ENCODE measurements around the gene ADAP1.

GRCh38 chr7:891291-891690 lies 63.2 kb downstream of the ADAP1 start:
- TF ChIP-seq, protein P1, sequence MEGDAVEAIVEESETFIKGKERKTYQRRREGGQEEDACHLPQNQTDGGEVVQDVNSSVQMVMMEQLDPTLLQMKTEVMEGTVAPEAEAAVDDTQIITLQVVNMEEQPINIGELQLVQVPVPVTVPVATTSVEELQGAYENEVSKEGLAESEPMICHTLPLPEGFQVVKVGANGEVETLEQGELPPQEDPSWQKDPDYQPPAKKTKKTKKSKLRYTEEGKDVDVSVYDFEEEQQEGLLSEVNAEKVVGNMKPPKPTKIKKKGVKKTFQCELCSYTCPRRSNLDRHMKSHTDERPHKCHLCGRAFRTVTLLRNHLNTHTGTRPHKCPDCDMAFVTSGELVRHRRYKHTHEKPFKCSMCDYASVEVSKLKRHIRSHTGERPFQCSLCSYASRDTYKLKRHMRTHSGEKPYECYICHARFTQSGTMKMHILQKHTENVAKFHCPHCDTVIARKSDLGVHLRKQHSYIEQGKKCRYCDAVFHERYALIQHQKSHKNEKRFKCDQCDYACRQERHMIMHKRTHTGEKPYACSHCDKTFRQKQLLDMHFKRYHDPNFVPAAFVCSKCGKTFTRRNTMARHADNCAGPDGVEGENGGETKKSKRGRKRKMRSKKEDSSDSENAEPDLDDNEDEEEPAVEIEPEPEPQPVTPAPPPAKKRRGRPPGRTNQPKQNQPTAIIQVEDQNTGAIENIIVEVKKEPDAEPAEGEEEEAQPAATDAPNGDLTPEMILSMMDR (IDR thresholded peaks at IDR 0.05 in 2 of 3, conservative IDR thresholded peaks at IDR 0.05 in 1 of 3; ENCODE audit: borderline replicate concordance in 1 of 3, insufficient read depth in 1 of 3, low read depth in 2 of 3, low read length in 2 of 3): no peak
- no peak for TF ChIP-seq POLR2A (IDR thresholded peaks at IDR 0.05; ENCODE audit: borderline replicate concordance, extremely low read depth, insufficient read depth, insufficient read length)
- TF ChIP-seq POLR2AphosphoS5 (IDR thresholded peaks at IDR 0.05; ENCODE audit: low read depth, low read length): no peak
- no peak for TF ChIP-seq YY1 (IDR thresholded peaks at IDR 0.05; ENCODE audit: extremely low read depth, insufficient replicate concordance, low read depth, low read length)
- TF ChIP-seq EZH2 (IDR thresholded peaks at IDR 0.05): no peak
- TF ChIP-seq ZNF274 (IDR thresholded peaks at IDR 0.05; ENCODE audit: low read depth, low read length): no peak
- TF ChIP-seq FOSL1 (IDR thresholded peaks at IDR 0.05; ENCODE audit: low read depth): no peak
- no peak for TF ChIP-seq TCF7L2 (IDR thresholded peaks at IDR 0.05; ENCODE audit: borderline replicate concordance, extremely low read depth, insufficient read depth, insufficient read length)
- TF ChIP-seq, protein P2, sequence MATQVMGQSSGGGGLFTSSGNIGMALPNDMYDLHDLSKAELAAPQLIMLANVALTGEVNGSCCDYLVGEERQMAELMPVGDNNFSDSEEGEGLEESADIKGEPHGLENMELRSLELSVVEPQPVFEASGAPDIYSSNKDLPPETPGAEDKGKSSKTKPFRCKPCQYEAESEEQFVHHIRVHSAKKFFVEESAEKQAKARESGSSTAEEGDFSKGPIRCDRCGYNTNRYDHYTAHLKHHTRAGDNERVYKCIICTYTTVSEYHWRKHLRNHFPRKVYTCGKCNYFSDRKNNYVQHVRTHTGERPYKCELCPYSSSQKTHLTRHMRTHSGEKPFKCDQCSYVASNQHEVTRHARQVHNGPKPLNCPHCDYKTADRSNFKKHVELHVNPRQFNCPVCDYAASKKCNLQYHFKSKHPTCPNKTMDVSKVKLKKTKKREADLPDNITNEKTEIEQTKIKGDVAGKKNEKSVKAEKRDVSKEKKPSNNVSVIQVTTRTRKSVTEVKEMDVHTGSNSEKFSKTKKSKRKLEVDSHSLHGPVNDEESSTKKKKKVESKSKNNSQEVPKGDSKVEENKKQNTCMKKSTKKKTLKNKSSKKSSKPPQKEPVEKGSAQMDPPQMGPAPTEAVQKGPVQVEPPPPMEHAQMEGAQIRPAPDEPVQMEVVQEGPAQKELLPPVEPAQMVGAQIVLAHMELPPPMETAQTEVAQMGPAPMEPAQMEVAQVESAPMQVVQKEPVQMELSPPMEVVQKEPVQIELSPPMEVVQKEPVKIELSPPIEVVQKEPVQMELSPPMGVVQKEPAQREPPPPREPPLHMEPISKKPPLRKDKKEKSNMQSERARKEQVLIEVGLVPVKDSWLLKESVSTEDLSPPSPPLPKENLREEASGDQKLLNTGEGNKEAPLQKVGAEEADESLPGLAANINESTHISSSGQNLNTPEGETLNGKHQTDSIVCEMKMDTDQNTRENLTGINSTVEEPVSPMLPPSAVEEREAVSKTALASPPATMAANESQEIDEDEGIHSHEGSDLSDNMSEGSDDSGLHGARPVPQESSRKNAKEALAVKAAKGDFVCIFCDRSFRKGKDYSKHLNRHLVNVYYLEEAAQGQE (IDR thresholded peaks at IDR 0.05; ENCODE audit: low read depth): no peak
- no peak for TF ChIP-seq CEBPB (IDR thresholded peaks at IDR 0.05; ENCODE audit: low read depth)
- no peak for TF ChIP-seq RAD21 (IDR thresholded peaks at IDR 0.05; ENCODE audit: low read depth)
- TF ChIP-seq EZH2phosphoT487 (IDR thresholded peaks at IDR 0.05; ENCODE audit: borderline replicate concordance): no peak
- TF ChIP-seq SP1 (IDR thresholded peaks at IDR 0.05; ENCODE audit: low read depth): no peak
- TF ChIP-seq, protein P3, sequence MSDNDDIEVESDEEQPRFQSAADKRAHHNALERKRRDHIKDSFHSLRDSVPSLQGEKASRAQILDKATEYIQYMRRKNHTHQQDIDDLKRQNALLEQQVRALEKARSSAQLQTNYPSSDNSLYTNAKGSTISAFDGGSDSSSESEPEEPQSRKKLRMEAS (IDR thresholded peaks at IDR 0.05): no peak
